Measurements from ENCODE around the gene CDH3. TPM values are rescaled to one million over a fixed set of nuclear protein-coding genes. Genes with fewer than 3 reads are reported as not detected.

Gene CDH3
- total RNA-seq, 4 donors from 2014 or later: 0.34 to 1.5 TPM; not detected in 2

- no peak for TF ChIP-seq CTCF (IDR thresholded peaks at IDR 0.05; ENCODE audit: low read depth)
Observed at GRCh38 chr16:68660359-68660795, 15.3 kb downstream of the CDH3 start.

- no peak for TF ChIP-seq CTCF (IDR thresholded peaks at IDR 0.05; ENCODE audit: low read depth)
Observed at GRCh38 chr16:68662035-68662434, 16.9 kb downstream of the CDH3 start.

- TF ChIP-seq CTCF (IDR thresholded peaks at IDR 0.05; ENCODE audit: low read depth): no peak
Observed at GRCh38 chr16:68664297-68664696, 19.2 kb downstream of the CDH3 start.

- TF ChIP-seq CTCF (IDR thresholded peaks at IDR 0.05; ENCODE audit: low read depth): no peak
Observed at GRCh38 chr16:68665501-68665900, 20.4 kb downstream of the CDH3 start.

GRCh38 chr16:68668266-68668665, 23.2 kb downstream of the CDH3 start:
- no peak for TF ChIP-seq CTCF (IDR thresholded peaks at IDR 0.05; ENCODE audit: low read depth)

GRCh38 chr16:68676113-68676860, 31.2 kb downstream of the CDH3 start:
- no peak for TF ChIP-seq CTCF (IDR thresholded peaks at IDR 0.05; ENCODE audit: low read depth)

- no peak for TF ChIP-seq CTCF (IDR thresholded peaks at IDR 0.05; ENCODE audit: low read depth)
Observed at GRCh38 chr16:68681038-68681437, 35.9 kb downstream of the CDH3 start.

Measured in subcutaneous adipose tissue (tissue), 4 donors.